ENCODE measurements around the gene GOLGA6A.
"Not testable (repeated sequence)": the region's sequence is repeated elsewhere in the genome, so short reads cannot be mapped to it uniquely, and the experiment has no call there.

Gene GOLGA6A, protein sequence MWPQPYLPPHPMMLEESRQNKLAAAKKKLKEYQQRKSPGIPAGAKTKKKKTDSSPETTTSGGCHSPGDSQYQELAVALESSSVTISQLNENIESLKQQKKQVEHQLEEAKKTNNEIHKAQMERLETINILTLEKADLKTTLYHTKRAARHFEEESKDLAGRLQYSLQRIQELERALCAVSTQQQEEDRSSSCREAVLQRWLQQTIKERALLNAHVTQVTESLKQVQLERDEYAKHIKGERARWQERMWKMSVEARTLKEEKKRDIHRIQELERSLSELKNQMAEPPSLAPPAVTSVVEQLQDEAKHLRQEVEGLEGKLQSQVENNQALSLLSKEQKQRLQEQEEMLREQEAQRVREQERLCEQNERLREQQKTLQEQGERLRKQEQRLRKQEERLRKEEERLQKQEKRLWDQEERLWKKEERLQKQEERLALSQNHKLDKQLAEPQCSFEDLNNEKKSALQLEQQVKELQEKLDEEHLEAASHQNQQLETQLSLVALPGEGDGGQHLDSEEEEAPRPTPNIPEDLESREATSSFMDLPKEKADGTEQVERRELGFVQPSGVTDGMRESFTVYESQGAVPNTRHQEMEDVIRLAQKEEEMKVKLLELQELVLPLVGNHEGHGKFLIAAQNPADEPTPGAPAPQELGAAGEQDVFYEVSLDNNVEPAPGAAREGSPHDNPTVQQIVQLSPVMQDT

GRCh38 chr15:74082450-74082849 is at the start of gene GOLGA6A:
GOLGA6A (minus strand) TSS chr15:74082550; CDS start chr15:74082509, 41 bp downstream.
- DNase-seq = not testable (repeated sequence)

GRCh38 chr15:74131628-74132413 is 49.5 kb upstream of the GOLGA6A start:
- no peak for DNase-seq

DNA sequence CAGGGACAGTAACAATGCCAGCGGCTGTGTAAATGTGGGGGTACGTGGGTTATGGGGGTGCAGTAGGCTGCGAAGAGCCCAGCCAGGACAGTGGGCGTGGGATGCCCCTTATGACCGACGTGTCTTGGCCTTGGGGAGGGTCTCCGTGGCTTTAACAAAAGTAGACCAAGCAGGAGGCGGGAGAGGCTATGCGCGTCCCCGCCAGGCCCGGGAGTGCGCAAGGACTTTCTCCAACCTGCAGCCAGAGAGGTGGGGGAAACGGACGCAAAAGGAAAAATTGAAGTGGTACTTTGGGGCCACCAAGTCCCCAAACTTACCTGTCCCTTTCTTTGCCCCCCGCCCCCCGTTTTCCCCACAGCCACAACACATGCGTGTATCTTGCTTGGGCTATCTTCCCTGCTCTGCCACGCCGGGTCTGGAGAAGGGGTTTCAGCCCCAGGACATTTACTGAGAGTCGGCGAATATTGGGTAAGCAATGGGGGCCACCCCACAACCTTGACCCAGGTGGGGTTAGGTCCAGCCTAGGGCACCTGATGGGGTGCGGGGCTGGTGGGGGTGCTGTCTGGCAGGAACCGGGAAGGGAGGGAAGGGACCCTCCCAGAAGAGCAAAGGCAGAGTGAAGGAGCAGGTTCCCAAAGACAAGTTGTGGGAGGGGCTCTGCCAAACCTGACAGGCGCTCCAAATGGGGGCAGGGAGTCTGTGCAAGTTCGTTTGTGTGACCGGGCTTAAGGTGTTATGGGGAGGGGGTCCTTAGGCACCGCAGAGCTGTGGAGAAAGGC is 48.7 kb upstream of the GOLGA6A start:
- no peak for DNase-seq

GRCh38 chr15:74130155-74130848 is 48.0 kb upstream of the GOLGA6A start, which contains the start of gene ISLR2:
ISLR2 (plus strand) TSS chr15:74130586; CDS start chr15:74132755, 2,169 bp downstream.
- DNase-seq = no peak

DNA sequence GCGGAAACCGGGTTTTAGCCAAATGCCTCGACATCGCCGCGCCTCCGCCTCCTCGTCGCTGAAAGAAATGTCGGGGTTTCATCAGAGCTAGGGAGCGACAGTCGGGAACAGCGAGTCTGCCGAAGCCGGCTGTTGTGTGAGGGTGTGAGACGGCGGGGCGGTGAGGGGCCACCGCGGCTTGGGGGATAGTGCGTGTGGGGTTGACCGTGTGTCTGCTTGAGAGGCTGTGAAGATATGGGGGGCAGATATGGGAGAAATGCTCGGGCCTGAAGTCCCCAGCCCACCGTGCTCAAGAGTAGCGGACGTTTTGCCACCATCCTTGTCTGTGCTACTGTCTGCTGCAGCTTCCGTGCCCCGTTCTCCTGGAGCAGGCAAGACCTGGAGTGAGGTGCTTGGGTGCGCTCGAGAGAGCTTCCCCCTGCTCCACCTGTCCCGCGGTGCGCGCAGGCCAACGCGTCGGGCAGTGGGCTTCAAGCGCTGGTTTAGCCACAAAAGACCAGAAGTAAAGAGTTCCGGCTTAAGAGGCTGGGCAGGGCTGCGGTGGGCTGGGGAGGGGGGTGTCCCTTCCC is 47.3 kb upstream of the GOLGA6A start:
- DNase-seq = no peak

GRCh38 chr15:74128785-74129585 is 46.6 kb upstream of the GOLGA6A start:
- no peak for DNase-seq

DNA sequence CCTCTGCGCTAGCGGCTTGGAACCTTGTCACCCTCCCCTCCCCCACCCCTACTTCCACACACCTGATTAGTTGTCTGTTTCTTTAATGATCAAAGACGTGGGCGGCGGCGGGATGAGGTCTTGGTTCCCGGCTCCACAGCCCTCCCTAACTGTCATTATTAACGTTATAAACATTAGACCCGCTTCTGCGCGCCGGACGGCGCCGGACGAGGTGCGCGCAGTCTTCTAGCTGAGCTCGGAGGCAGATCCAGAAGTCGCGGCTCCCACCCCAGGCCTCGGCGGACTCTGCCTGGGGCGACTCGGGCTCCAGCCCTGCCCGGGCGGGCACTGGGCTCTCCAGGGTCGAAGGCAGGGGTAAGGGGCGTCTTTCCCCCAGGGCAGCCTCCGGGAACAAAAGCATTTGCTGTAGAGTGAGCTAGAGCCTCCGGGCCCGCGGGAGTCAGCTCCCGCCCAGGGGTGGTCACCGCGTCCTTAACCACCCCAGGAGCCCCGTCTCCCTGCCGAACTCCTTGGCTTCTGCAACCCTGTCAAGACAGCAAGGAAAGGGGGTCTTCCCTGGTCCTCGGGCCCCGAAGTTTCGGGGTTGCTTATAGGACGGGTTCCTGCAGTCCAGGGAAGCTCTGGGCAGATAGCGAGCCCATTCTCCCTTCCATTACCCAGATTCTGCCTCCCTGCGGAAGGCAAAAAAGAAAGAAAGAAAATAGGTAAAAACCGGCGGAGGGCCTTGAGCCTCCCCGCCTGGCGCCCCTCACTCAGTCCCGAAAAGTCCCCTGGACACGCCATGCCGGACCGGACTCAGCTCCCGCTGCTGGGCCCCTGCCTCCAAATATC is 45.8 kb upstream of the GOLGA6A start:
- no peak for DNase-seq

GRCh38 chr15:74127255-74127953 is 45.1 kb upstream of the GOLGA6A start:
- peak; percentile 48 for DNase-seq

DNA sequence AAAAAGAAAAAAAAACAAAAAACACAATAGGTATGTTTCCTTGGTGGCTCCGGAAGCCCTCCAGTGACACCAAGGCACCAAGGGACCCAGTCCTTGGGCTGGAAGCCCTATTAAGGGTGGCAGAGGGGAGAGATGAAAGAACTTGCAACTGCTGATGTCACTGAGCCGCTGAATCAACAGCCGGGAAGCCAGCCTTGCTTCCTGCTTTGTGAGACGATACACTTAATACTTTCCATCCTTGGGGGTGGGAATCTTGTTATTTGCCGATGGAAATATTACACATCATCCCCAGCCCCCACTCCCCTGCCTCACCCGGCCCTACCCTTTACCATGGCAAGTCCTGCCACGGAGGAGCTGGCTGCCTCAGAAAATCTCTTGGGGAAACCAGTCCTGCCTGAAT is 42.4 kb upstream of the GOLGA6A start:
- DNase-seq = no peak

DNA sequence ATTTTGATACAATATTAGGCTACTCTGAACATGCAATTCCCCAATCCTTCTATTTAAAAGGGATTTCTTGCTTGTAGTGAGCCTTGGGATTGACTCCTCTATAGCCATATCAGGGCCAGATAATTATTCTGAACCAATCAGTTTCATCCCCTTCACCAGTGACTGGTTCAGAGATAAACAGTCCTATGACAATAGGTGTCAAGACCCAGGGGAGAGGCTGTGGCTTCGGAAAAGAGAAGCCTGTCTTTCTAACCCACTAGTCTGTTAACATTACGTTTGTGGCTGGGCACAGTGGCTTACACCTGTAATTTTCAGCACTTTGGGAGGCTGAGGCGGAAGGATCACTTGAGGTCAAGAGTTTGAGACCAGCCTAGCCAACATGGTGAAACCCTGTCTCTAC is 41.8 kb upstream of the GOLGA6A start:
- DNase-seq = no peak

- DNase-seq = no peak
These were observed 41.3 kb upstream of the GOLGA6A start for GRCh38 chr15:74123658-74124057.

- DNase-seq = no peak
These were observed 40.7 kb upstream of the GOLGA6A start for GRCh38 chr15:74123131-74123429.

- DNase-seq = no peak
These were observed 40.2 kb upstream of the GOLGA6A start for GRCh38 chr15:74122403-74123130.

- DNase-seq = no peak
These were observed 39.5 kb upstream of the GOLGA6A start for GRCh38 chr15:74121858-74122257.

DNA sequence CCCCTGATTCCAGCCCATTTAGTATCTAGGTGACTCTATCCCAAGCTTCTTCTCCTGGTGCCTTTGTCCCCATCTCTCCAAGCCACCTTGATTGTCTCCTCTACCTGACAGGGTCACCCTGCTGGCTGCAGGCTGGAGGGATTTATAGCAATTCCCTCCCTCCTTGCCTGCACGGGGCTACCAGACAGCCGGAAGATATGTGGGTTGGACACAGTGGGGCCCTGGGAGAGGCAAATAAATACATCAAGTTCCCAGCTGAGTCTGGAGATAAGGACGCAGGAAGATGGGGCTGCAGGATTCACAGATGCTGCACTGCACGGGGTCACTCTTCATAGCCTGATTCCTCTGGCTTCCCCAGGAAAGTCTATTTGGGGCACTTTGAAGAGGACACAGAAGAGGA is 38.7 kb upstream of the GOLGA6A start:
- DNase-seq = no peak

- no peak for DNase-seq
These were observed 38.1 kb upstream of the GOLGA6A start for GRCh38 chr15:74120426-74120825.

DNA sequence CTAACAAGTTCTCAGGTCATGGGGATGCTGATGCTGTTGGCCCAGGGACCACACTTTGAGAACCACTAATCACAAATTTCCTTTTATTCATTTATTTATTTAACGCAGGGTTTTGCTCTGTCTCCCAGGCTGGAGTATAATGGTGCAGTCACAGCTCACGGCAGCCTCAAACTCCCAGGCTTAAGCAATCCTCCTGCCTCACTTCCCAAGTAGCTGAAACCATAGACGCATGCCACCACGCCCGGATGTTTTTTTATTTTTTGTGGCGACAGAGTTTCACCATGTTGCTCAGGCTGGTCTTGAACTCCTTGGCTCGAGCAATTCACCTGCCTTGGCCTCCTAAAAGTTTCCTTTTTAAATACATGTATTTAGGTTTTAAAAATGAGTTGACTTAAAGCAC is 27.4 kb upstream of the GOLGA6A start:
- no peak for DNase-seq

DNA sequence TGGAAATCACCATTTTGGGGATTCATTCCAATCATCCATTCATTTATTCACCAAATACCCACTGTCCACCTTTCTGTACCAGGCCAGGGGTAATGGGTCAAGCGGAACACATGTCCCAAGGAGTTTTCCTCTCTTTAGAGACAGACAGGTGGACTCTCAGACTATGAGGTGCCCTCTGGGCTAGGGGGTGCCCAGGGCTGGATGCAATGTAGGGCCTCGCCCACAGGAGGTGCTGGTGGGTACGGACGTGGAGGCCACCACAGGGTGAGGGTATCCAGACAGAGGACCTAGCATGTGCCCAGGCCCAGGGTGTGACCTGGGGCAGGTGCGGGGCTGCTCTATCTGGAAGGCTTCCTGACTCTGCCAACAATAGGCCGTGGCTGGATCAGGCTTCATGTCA is 26.3 kb upstream of the GOLGA6A start:
- not testable (repeated sequence) for DNase-seq

DNA sequence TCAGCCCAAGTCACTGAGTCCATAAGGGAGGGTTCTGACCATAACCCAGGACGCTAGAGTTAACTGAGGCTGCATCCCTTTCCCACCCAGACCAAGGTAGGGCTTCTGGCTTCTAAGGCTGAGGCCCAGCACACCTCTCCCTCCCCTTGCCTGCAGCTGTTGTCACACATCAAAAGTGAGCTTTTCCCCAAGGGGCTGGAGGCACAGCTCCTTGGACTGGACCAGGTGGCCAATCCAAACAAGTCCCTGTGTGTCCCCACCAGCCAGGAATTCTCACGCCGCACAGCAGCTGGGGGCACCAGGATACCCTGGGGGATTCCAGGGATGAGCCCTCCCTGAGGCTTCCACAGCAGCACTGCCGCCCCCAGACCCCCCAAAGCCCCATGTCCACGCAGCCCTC is 25.8 kb upstream of the GOLGA6A start:
- DNase-seq = no peak
